Kidney capillary endothelial cell (primary cell): ENCODE measurements around the gene SMARCA4.

Experiments used
- DNase-seq: peaks from one replicate; pipeline ENCODE4 v3.0.0-alpha.2; 2018; ENCODE audit warnings: low spot score

Gene SMARCA4

DNA sequence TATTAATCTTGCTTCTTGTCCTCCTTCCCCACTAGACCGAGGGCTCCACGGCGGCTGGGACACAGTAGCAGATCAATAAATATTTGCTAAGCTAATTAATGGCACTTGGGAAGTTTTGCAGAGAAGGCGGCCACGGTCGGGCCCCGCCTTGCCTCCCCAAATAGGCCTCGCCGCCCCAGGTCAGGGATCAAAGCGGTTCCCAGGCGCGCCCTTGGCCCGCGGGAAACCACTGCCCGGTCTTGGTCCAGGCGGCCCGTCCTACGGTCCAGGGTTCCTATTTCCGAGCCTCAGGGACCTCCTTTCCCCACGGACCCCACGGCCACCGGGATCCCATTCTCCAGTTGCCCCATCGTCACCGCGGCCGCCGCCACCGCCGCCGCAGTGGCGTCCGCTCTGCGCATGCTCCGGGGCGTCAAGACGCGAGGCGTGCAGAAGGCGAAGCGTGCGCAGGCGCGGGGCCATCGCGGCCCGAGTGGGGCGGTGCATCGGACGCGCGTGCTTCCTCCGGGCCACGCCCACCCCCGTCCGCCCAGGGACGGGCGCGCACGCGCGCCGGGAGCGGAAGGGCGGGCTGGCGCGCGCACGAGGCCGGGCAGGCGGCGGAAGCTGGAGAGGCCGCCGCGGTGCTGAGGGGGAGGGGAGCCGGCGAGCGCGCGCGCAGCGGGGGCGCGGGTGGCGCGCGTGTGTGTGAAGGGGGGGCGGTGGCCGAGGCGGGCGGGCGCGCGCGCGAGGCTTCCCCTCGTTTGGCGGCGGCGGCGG lies at the start of gene SMARCA4:
TSS of gene SMARCA4 (plus strand) at position 717 of the 759 bp plus-strand sequence. CDS start 23,122 bp downstream, outside the sequence.
- peak; percentile 98 for DNase-seq

GRCh38 chr19:10911579-10912363 lies 49.1 kb upstream of the SMARCA4 start:
- no peak for DNase-seq

- no peak for DNase-seq
Measured at GRCh38 chr19:10912619-10913018, 48.2 kb upstream of the SMARCA4 start.

GRCh38 chr19:10913716-10914340 lies 47.0 kb upstream of the SMARCA4 start:
- DNase-seq, result no peak

GRCh38 chr19:10915130-10916091 lies 45.4 kb upstream of the SMARCA4 start:
- peak; percentile 22 for DNase-seq

- no peak for DNase-seq
Measured at GRCh38 chr19:10916602-10917001, 44.2 kb upstream of the SMARCA4 start.

DNA sequence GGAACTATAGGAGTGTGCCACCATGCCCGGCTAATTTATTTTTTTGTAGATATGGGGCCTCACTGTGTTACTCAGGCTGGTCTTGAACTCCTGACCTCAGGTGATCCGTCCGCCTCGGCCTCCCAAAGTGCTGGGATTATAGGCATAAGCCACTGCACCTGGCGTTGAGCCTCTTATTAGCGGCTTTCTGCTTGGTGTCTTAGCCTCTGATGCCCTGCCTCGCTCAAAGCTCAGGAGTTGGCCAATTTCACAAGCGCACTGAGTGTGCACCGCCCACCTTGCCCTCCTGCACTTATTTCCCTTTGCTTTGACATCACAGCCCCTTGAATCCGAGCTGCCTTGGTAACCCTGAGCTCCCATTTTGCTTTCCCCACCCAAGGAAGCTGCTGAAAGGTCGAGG lies 42.5 kb upstream of the SMARCA4 start:
- DNase-seq, result no peak

DNA sequence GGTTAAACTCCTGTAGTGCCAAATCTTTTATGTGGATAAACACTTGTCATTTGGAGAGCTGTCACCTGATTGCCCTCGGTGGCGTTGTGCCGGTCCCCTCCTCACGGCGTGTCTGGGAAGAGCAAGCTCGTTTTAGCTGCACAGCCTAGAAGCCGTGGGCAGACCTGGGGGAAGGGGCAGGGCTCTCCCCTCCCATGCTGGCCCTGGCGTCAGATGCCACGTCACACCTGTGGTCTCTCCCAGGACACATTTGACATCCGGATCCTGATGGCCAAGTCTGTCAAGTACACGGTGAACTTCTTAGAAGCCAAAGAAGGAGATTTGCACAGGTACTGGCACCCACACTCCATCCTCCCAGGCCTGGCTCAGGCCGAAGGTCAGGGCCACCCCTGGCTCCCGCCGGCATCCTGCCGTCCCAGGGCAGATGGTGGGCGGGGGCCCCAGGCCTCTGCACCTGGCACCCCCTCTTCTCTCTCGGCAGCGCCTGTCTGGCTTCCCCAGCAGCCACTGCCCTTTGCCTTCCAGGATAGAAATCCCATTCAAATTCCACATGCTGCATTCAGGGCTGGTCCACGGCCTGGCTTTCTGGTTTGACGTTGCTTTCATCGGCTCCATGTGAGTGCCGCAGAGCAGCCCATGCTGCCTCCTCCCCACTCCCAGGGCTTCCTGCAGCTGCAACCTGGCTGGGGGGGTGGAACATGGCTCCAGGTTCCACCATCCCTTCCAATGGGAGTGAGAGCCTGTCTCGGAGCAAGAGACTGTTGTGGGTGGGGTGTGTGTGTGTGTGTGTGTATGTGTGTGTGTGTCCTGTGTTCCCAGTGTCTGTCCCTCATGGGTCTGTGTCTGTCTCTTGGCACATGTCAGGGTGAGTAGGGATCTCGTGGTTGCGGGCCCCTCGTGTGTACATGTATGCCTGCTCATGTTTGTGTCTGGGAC lies 41.2 kb upstream of the SMARCA4 start:
- no peak for DNase-seq

GRCh38 chr19:10920288-10920655 lies 40.6 kb upstream of the SMARCA4 start:
- no peak for DNase-seq

DNA sequence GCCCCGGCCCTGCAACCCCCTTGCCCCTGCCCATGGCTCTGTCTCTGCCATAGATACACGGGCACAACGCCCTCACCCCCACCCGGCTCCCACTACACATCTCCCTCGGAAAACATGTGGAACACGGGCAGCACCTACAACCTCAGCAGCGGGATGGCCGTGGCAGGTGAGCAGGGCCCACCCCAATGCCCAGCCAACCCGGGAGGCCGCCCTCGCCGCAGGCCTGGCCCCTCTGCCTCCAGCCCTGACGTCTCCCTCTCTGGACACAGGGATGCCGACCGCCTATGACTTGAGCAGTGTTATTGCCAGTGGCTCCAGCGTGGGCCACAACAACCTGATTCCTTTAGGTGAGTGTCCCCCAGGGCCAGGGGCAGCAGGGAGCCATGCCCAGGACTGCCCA lies 40.0 kb upstream of the SMARCA4 start:
- DNase-seq, result no peak

DNA sequence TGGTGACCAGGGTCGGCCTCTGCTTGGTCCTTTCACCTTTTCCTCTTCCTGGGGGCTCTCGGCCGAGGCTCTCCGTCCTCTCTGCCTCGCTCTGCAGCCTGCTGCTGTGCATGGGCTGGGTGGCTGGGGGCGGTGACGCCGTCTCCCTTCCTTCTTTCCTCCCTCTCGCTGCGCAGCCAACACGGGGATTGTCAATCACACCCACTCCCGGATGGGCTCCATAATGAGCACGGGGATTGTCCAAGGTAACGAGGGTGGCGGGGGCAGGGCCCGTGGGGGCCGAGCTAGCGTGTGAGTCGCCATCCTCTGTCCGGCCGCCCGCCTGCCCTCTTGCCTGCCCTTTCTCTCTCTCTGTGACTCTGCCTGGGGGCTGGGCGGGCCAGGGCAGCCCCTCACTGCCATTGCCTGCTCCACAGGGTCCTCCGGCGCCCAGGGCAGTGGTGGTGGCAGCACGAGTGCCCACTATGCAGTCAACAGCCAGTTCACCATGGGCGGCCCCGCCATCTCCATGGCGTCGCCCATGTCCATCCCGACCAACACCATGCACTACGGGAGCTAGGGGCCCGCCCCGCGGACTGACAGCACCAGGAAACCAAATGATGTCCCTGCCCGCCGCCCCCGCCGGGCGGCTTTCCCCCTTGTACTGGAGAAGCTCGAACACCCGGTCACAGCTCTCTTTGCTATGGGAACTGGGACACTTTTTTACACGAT lies 39.5 kb upstream of the SMARCA4 start:
- no peak for DNase-seq

DNA sequence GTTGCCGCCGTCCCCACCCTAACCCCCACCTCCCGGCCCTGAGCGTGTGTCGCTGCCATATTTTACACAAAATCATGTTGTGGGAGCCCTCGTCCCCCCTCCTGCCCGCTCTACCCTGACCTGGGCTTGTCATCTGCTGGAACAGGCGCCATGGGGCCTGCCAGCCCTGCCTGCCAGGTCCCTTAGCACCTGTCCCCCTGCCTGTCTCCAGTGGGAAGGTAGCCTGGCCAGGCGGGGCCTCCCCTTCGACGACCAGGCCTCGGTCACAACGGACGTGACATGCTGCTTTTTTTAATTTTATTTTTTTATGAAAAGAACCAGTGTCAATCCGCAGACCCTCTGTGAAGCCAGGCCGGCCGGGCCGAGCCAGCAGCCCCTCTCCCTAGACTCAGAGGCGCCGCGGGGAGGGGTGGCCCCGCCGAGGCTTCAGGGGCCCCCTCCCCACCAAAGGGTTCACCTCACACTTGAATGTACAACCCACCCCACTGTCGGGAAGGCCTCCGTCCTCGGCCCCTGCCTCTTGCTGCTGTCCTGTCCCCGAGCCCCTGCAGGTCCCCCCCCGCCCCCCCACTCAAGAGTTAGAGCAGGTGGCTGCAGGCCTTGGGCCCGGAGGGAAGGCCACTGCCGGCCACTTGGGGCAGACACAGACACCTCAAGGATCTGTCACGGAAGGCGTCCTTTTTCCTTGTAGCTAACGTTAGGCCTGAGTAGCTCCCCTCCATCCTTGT lies 38.8 kb upstream of the SMARCA4 start:
- no peak for DNase-seq

DNA sequence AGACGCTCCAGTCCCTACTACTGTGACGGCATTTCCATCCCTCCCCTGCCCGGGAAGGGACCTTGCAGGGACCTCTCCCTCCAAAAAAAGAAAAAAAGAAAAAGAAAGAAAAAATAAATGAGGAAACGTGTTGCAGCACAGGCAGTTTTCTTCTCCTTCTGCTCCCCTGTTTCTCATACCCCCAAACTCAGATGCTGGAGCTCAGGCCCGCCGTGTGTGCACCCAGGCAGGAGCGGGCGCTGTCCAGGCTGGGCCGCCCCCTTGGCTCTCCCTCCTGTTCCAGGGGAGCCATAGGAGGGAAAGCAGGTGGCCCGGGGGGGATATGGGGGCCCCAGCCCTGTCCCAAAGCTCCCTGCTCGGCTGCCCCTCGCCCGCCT lies 38.2 kb upstream of the SMARCA4 start:
- DNase-seq, result no peak

- DNase-seq, result no peak
Measured at GRCh38 chr19:10923260-10924112, 37.3 kb upstream of the SMARCA4 start.

GRCh38 chr19:10924597-10924996 lies 36.2 kb upstream of the SMARCA4 start:
- DNase-seq, result no peak

DNA sequence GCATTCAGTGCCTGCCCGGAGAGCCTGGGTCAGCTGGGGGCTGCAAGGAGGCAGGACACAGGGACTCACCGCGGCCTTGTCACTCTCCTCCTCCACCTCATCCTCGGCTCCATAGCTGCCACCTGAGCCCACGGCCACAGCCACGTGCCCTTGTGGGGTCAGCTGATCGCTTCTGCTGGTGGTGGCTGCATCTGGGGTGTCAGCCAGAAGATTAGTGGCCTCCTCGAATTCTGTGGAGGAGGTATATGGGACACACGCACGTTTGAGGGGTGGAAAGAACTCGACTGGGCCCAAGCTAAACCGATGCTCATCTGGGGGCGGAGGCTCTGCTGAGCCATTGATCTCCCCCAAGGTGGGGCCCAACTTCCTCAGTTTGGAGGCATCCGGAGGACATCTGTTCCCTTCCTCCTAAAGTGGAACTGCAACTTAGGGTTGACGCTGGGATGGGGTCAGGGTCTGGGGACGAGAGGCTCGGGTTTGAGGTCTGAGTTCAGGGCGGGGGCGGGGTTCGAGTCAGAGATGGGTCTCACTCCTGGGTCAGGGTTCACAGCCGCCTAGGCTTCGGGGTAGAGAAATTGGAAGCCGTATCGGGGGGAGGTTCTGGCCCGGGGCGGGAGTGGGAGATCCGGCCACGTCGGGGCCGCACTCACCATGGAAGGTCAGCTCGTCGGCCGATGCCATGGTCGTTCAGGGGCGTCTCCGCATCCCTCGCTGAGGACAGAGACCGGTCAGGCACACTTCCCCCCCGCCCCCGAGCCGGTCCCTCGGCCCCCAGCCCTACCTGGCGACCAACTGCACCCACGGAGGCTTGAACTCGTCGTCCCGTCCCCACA lies 32.9 kb upstream of the SMARCA4 start:
- no peak for DNase-seq
